PC-3 (cell line): ENCODE measurements around the gene SGMS1. TPM values are rescaled to one million over a fixed set of nuclear protein-coding genes. Genes with fewer than 3 reads are reported as not detected.
A peak's percentile ranks its signal among the peaks of the same experiment; 100 is the strongest.

Experiments
- ATAC-seq: fragments of 200-7000 bp; cut with Tn5 transposase; 2 replicates; pipeline ENCODE4 v1.9.1; 2020; ENCODE audit warnings: mild to moderate bottlenecking, moderate library complexity
- BruUV-seq: library from RNA; stranded (reverse); fragments of 400-500 nt; replicated peaks from 2 replicates; lab custom pipeline; 2021; lab: Mats Ljungman, UMichigan
- CTCF ChIA-PET: fragments of 300-600 bp; sonication (Branson Sonifier 250); formaldehyde crosslinking; loops from one replicate; lab custom pipeline; 2022; ENCODE audit warnings: antibody characterized with exemption; lab: Charles Lee
- POLR2A ChIA-PET: fragments of 300-600 bp; sonication (Branson Sonifier 250); formaldehyde crosslinking; loops from one replicate; lab custom pipeline; 2022; ENCODE audit warnings: antibody characterized with exemption; ENCODE audit not compliant: unreplicated experiment; lab: Charles Lee
- DNase-seq: peaks from one replicate; pipeline ENCODE4 v3.0.0-alpha.2; 2015
- H2AFZ ChIP-seq: fragments of 300-600 bp; sonication (generic); 2 replicates; pipeline ENCODE4 v1.6.0; 2016; ENCODE audit warnings: antibody characterized with exemption, low read length
- H3F3A ChIP-seq: fragments of 300-600 bp; sonication (generic); one replicate; pipeline ENCODE4 v1.6.0; 2017; ENCODE audit warnings: antibody characterized with exemption, low read length, control low read depth, mild to moderate bottlenecking; ENCODE audit not compliant: unreplicated experiment
- H3K27ac ChIP-seq: fragments of 300-600 bp; sonication (generic); 2 replicates; pipeline ENCODE4 v1.5.1; 2016; ENCODE audit warnings: mild to moderate bottlenecking, low read length
- H3K27me3 ChIP-seq: fragments of 300-600 bp; sonication (generic); 2 replicates; pipeline ENCODE4 v1.6.1; 2016; ENCODE audit warnings: low read length, mixed read lengths
- H3K36me3 ChIP-seq: fragments of 300-600 bp; sonication (generic); 2 replicates; pipeline ENCODE4 v1.6.1; 2016; ENCODE audit warnings: low read depth, mixed run types, low read length, mixed read lengths
- H3K4me1 ChIP-seq: fragments of 300-600 bp; sonication (generic); 2 replicates; pipeline ENCODE4 v1.5.1; 2016; ENCODE audit warnings: low read length; ENCODE audit not compliant: insufficient read depth
- H3K4me2 ChIP-seq: fragments of 300-600 bp; sonication (generic); 2 replicates; pipeline ENCODE4 v1.6.0; 2016; ENCODE audit warnings: low read length
- H3K4me3 ChIP-seq: fragments of 300-600 bp; sonication (generic); 2 replicates; pipeline ENCODE4 v1.5.1; 2016; ENCODE audit warnings: mild to moderate bottlenecking, low read length, mixed read lengths
- H3K79me2 ChIP-seq: fragments of 300-600 bp; sonication (generic); 2 replicates; pipeline ENCODE4 v1.6.1; 2017; ENCODE audit warnings: low read length, mixed read lengths
- H3K9ac ChIP-seq: fragments of 300-600 bp; sonication (generic); 2 replicates; pipeline ENCODE4 v1.6.0; 2016; ENCODE audit warnings: mild to moderate bottlenecking, low read length
- H3K9me2 ChIP-seq: fragments of 300-600 bp; sonication (generic); replicated peaks from 2 replicates; pipeline ENCODE4 v1.6.1; 2016; ENCODE audit warnings: mixed run types, low read length, mixed read lengths
- H3K9me3 ChIP-seq: fragments of 300-600 bp; sonication (generic); 2 replicates; pipeline ENCODE4 v1.6.1; 2016; ENCODE audit warnings: low read length, mixed read lengths
- H4K20me1 ChIP-seq: fragments of 300-600 bp; sonication (generic); 2 replicates; pipeline ENCODE4 v1.6.1; 2016; ENCODE audit warnings: low read length, mixed read lengths
- CTCF ChIP-seq: fragments of 300-600 bp; sonication (generic); conservative IDR thresholded peaks from 2 replicates; pipeline ENCODE4 v1.5.1; 2017; ENCODE audit warnings: antibody characterized with exemption, low read depth, mild to moderate bottlenecking, low read length
- EZH2 ChIP-seq: fragments of 300-600 bp; sonication (generic); IDR thresholded peaks from one replicate; pipeline ENCODE4 v1.6.1; 2017; ENCODE audit warnings: antibody characterized with exemption, mild to moderate bottlenecking, low read length; ENCODE audit not compliant: unreplicated experiment
- EZH2phosphoT487 ChIP-seq: fragments of 300-600 bp; sonication (generic); IDR thresholded peaks from 2 replicates; pipeline ENCODE4 v1.6.1; 2018; ENCODE audit warnings: mild to moderate bottlenecking, antibody characterized with exemption, low read length, borderline replicate concordance
- intact Hi-C: fragments of 100-400 bp; cut with micrococcal nuclease; formaldehyde crosslinking; loops from 2 replicates; pipeline ENCODE4 v1.9.0; 2023
- total RNA-seq: library from RNA; depleted of rRNA; stranded (reverse); fragments of >200 nt; gene quantifications from 2 replicates; pipeline ENCODE4 v1.2.3, GENCODE V29; 2014

Gene SGMS1
- total RNA-seq, 1 experiment from 2014 or later = 61.4 TPM

- peak; percentile 61 for ATAC-seq
- Histone ChIP-seq H3K27ac (no peak overlapping the region), H3K4me2 (peak overlapping the region; percentile 7; the same call in 1 of the 2 replicates), H3K4me1 (peaks cover 23% of the 10 kb centered on the region), H3K36me3 (no peaks in the 10 kb centered on the region), H3K4me3 (no peak overlapping the region), H2AFZ (no peak overlapping the region), H4K20me1 (peaks cover 11% of the 10 kb centered on the region; the same call in 1 of the 2 replicates), H3K9ac (no peak overlapping the region), H3K9me2 (no peaks in the 10 kb centered on the region), H3F3A (no peaks in the 10 kb centered on the region), H3K9me3 (no peaks in the 10 kb centered on the region), H3K27me3 (no peaks in the 10 kb centered on the region), H3K79me2 (peaks cover 88% of the 10 kb centered on the region)
- BruUV-seq = no TSS peak
- intact Hi-C loops = no loop called here
- POLR2A ChIA-PET = no interaction called here
- CTCF ChIA-PET = no interaction called here
- TF ChIP-seq EZH2phosphoT487 = no peak
- no peak for TF ChIP-seq EZH2
- peak; percentile 88 for TF ChIP-seq CTCF
- peak; percentile 93 for DNase-seq
These were observed 9.2 kb downstream of the SGMS1 start for GRCh38 chr10:50614444-50615137.

GRCh38 chr10:50613726-50614443, 9.9 kb downstream of the SGMS1 start:
- Histone ChIP-seq H3K79me2 (peaks cover 88% of the 10 kb centered on the region), H3F3A (no peaks in the 10 kb centered on the region), H3K4me2 (peak overlapping the region; percentile 7; the same call in 1 of the 2 replicates), H4K20me1 (peaks cover 11% of the 10 kb centered on the region; the same call in 1 of the 2 replicates), H3K9me2 (no peaks in the 10 kb centered on the region), H3K9me3 (no peaks in the 10 kb centered on the region), H3K27me3 (no peaks in the 10 kb centered on the region), H3K27ac (no peak overlapping the region), H3K9ac (no peak overlapping the region), H2AFZ (no peak overlapping the region), H3K4me1 (peaks cover 20% of the 10 kb centered on the region), H3K4me3 (no peak overlapping the region), H3K36me3 (no peaks in the 10 kb centered on the region)
- CTCF ChIA-PET = no interaction called here
- no TSS peak for BruUV-seq
- intact Hi-C loops = no loop called here
- POLR2A ChIA-PET = no interaction called here
- DNase-seq (peak; percentile 28), ATAC-seq (no peak; the same call in 1 of the 2 replicates)
- TF ChIP-seq EZH2 (no peak), CTCF (no peak), EZH2phosphoT487 (no peak)
